ENCODE results near the gene CA5A.
A peak's percentile ranks its signal among the peaks of the same experiment; 100 is the strongest.
"Not testable (repeated sequence)": the region's sequence is repeated elsewhere in the genome, so short reads cannot be mapped to it uniquely, and the experiment has no call there.

CA5A gene

GRCh38 chr16:87897521-87898505, 38.5 kb downstream of the CA5A start:
- DNase-seq (ENCODE audit: low read depth in 4 of 4, low spot score in 1 of 4), result peak in 1 of 4 experiments; percentile 55

DNA sequence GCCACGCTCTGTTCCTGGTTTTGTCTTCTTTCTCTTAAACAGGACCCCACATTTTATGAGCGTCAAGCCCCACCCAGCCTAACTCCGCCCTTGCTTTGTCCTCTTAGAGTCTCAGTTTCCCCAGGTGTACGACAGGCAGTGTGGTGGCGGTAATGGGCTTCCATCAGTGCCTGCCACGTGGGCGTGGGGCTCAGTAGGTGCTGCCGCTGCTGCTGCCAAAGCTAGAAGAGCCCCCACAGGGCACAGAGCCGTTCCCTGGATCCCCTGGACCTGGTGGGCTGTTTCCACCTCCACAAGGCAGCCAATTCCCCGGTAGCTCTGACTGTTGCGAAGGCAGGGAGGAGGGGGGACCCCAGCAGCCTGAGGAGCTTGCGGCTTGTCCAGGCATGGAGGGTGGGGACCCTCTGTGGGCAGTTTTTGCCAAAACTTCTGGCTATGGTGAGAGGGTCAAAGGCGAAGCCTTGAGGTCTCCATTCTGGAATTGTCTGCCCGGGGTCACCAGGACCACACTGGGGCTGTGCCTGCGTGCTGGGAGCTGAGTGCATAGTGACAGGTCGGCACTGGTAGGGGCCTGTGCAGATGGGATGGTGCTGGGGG, 39.3 kb downstream of the CA5A start:
- not testable (repeated sequence) for DNase-seq (ENCODE audit: low read depth in 4 of 4, low spot score in 1 of 4)

DNA sequence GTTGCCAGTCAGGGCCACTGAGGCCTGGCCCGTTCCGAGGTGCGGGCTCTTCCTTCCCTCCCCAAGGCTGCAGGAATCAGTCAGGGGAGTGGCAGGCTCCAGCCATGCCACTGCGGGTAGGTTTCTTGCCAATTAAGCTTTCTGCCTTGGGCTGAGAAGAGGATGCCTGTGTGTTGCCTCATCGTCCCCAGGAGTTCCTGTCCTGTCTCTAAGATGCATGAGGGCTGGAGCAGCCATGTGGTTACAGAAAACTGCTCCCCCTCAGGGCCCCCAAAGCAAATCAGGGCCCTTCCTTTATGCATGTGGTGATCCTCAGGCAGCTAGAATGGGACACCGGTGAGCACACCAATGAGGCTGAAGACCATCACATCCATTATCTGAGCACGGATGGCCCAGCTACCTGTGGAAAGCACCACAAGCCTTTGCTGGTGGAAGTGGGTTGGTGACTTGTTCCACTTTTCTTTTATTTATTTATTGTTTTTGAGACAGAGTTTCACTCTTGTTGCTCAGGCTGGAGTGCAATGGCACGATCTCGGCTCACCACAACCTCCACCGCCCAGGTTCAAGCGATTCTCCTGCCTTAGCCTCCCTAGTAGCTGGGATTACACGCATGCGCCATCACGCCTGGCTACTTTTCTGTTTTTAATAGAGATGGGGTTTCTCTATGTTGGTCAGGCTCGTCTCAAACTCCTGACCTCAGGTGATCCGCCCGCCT, 40.0 kb downstream of the CA5A start:
- DNase-seq (ENCODE audit: low read depth in 4 of 4, low spot score in 1 of 4), result not testable (repeated sequence)

DNA sequence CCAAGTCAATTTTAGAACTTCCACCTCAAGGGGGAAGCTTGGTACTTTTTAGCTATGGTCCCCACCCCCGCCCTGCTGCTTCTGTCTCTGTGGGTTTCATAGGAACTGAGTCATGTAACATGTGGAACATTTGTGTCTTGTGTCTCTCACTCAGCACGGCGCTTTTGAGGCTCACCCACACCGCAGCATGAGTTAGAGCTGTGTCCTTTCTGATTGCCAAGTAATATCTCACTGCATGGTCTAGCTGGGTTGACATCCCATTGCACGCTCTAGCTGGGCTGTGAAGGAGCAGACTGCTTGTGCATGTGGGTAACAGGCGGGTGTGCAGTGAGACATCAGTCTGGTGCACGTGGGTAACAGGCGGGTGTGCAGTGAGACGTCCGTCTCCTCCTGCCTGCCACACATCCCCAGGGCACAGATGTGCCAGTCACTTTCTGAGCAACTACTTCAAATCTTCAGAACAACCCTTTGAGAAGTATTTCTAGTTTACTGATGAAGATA, 40.6 kb downstream of the CA5A start:
- DNase-seq (ENCODE audit: low read depth in 4 of 4, low spot score in 1 of 4), result peak; percentile 56 to 81 (median 64)

GRCh38 chr16:87894005-87894404, 42.3 kb downstream of the CA5A start:
- not testable (repeated sequence) for DNase-seq (ENCODE audit: low read depth in 4 of 4, low spot score in 1 of 4)

GRCh38 chr16:87891764-87892163, 44.6 kb downstream of the CA5A start:
- DNase-seq (ENCODE audit: low read depth in 4 of 4, low spot score in 1 of 4), result no peak

DNA sequence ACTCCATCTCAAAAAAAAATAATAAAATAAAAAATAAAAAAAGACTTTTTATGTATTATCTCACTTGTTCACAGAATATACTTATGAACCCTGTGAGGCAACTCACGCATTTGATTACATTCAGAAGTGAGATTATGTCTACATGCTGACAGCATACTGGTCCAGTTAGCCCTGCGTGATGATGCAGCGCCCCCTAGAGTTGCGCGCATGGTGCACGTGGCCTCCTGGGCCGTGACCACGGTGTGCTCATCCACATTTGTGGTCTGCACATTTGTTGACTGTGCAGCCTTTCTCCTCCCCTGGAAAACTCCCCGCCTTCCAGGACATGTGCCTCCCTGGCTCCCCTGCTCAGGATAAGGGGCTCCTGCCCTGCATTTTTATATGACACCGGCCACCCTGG, 46.6 kb downstream of the CA5A start:
- not testable (repeated sequence) for DNase-seq (ENCODE audit: low read depth in 4 of 4, low spot score in 1 of 4)

DNA sequence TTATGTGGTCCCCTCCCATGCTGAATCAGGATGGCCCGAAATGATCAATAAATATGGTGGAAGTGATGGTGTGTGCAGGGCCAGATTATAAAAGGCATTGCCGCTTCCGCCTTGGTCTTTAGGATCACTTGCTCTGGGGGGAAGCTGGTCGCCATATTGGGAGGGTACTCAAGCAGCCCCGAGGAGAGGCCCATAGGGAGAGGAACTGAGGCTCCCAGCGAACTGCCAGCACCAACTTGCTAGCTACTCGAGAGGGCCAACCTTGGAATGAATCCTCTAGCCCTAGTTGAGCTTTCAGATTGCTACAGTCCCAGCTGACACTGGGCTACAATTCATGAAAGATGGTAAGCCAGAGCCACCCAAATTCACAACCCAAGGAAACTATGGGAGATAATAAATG, 48.0 kb downstream of the CA5A start:
- not testable (repeated sequence) for DNase-seq (ENCODE audit: low read depth in 4 of 4, low spot score in 1 of 4)

- not testable (repeated sequence) for DNase-seq (ENCODE audit: low read depth in 4 of 4, low spot score in 1 of 4)
Observed at GRCh38 chr16:87887931-87888330, 48.4 kb downstream of the CA5A start.

DNA sequence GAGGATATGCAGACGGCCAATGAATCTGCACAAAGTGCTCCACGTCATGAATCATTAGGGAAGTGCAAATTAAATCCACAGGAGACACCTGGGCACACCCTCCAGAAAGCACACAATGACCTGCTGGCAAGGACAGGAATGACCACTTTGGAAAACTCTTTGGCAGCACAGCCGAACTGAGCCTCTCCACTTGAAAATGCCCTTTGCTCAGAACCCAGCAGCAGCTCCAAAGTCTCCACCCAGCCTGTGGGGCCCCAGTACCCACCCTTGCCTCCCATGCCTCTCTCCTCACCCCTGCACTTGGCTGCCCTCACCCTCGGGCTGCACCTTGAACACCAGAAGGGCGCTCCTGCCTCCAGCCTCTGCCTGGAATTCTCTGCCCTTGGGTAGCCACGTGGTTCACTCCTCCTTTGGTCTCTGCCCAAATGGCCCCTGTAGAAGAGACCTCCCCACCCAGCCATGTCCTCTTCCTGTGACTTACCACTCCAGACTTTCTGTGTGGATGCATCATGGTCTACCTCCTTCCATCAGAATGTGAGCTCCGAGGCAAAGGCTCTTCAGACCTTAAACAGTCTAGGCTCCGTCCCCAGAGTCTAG, 50.9 kb downstream of the CA5A start:
- DNase-seq (ENCODE audit: low read depth in 4 of 4, low spot score in 1 of 4), result not testable (repeated sequence)

- no peak for DNase-seq (ENCODE audit: low read depth in 4 of 4, low spot score in 1 of 4)
Observed at GRCh38 chr16:87882436-87883019, 53.8 kb downstream of the CA5A start.

DNA sequence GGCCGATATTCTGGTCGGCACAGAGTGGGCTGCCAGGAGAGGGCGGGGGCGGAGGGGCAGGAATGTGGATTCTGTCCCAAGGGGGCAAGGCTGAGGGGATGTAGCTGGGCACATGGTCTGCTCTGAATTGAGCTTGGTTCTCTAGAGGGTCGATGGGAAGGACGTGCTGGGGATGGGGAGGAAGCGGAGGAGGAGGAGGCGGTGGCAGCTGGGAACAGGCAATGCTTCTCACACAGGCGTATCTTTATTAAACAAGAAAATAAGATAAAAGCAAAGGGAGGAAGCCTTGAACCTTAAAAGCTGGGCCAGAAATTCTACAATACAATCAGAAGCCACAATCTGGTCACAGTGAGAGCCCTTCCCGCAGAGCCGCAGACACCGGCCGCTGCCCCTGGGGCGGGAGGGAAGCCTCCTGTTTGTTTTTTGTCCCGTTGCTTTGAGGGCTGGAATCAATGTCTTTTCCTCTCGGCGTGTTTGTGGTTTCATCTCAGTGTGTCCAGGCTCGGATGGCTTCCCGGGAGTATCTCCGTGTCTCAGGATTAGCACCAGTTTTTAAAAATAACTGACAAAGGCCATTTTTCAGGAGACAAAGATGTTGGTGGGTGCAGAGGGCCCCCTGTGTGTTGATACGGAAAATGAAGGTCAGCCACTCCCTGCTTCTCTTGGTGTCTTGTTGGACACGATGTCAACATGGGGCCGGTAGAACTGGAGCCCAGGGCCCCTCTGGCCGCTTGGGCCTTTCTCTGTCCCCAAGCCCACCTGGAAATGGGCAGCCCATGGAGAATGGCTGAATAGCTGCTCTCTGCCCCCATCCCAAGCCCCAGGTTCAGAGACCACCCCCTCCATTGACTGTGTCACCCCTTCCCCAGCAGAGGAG, 54.8 kb downstream of the CA5A start:
- DNase-seq (ENCODE audit: low read depth in 4 of 4, low spot score in 1 of 4), result no peak

DNA sequence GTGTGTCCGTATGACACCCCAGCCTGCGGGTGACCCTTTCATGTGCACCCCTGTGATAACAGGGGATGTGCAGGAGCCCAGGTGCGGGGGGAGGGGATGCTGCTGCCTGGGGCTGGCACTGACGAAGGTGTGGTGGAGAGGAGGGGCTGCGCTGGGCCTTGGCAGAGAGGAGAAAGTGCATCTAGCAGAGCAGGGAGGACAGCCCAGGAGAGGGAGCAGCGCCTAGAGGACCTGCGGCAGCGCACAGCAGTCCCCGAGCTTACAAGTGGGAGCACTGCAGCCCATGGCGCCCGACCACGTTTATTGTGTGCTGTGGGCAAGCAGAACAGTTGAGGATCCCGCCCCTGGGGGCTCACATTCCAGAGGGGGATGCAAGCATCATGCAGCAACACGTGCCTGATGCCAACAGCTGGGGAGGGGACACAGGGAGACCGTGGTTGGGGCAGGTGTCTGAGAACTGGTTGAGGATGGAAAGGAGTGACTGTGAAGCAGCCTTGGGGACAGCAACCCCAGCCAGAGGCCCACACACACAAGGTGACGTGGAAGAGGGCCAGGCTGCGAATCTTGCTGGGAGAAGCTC, 56.1 kb downstream of the CA5A start:
- DNase-seq (ENCODE audit: low read depth in 4 of 4, low spot score in 1 of 4), result no peak

DNA sequence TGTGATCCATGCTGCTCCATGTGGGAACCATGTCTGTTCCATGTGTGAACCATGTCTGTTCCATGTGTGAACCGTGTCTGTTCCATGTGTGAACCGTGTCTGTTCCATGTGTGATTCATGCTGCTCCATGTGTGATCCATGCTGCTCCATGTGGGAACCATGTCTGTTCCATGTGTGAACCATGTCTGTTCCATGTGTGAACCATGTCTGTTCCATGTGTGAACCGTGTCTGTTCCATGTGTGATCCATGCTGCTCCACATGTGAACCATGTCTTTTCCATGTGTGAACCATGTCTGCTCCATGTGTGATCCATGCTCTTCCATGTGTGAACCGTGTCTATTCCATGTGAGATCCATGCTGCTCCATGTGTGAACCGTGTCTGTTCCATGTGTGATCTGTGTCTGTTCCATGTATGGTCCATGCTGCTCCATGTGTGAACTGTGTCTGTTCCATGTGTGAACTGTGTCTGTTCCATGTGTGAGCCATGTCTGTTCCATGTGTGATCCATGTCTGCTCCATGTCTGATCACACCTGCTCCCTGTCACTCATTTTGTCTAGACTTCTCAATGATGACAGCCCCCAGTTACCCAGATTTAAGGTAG, 56.8 kb downstream of the CA5A start:
- not testable (repeated sequence) for DNase-seq (ENCODE audit: low read depth in 4 of 4, low spot score in 1 of 4)

- DNase-seq (ENCODE audit: low read depth in 4 of 4, low spot score in 1 of 4), result no peak
Observed at GRCh38 chr16:87878704-87879103, 57.6 kb downstream of the CA5A start.

- DNase-seq (ENCODE audit: low read depth in 4 of 4, low spot score in 1 of 4), result no peak
Observed at GRCh38 chr16:87877942-87878507, 58.3 kb downstream of the CA5A start.

DNA sequence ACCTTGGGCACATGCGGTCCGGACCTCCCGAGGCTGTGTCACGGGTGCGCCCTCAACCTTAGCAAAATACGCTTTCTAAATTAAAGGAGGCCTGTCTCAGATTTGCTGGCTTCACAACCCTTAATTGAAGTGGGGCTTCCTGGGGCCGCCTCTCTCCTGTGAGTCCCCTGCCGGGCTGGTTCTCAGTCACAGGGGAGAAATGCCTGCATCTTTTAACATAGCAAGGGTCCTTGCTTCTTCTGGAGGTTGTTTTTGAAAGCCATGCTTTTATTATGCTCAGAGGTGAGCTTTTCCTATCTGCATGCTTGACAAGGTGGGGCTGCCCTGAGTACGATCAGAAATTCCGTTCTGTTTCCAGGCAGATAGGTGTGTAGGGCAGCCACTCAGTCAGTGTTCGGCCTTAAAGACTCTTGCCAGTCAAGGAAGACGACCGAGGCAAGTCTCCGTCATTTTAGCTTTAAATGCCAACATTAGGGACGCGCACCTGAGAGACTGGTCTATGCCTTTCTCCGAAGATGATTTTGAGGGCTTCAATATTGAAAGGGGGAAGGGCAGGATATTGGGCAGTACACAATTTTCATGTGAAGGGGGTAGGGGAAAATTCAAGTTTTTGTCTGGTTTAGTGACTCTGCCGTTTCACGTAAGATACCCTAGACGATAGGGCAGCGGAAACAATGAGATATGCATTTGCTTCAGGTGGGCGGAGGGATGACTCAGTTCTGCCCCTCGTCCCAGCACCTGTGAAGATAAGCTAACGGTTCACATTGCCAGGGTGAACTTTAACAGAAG, 61.5 kb downstream of the CA5A start:
- DNase-seq (ENCODE audit: low read depth in 4 of 4, low spot score in 1 of 4), result peak; percentile 51 to 81 (median 66)
